GM19025 (cell line): ENCODE data around the gene KRT76.

ENCODE experiments used
- ATAC-seq: cut with Tn5 transposase; IDR thresholded peaks from one replicate; pipeline ENCODE4 v1.9.1; 2021; ENCODE audit warnings: mild to moderate bottlenecking, low read depth, moderate library complexity; ENCODE audit not compliant: unreplicated experiment

Gene KRT76

DNA sequence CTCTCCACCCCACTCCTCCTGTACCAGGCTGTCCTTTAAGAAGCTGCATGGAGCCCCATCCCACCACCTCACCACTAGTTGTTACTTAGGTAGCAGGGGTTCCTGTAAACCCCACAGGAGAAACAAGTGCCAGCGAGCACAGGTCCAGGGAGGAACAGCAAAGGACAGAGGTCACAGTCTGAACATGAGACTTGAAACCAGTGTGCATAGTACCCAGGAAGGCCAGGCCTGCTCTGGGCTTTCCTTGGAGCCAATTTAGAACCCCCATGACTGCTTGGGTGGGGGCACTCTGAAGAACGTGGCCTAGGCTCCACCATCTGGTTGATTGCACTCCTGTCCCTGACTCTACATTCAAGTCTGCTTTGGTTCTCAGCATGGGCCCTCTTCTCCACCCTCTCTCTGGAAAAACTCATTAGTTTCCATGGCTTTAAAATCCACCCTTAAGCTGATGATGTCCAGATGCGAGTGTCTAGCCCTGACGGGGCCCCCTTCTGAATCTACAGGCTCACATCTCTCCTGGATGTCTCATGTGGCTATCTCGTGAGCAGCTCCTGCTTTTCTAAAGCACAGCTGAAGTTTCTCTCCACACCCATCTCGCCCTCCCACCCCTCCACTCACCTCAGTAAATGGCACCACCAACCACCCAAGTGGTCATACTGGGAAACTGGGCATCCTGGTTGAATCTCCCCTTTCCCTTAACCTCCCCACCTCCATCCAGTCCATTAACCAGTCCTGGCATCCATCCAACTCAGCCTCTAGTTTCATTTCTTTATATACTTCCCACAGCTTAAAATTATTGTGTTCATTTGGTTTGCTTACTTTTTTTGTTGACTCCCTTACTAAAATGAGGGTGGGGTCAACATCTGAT, 10.4 kb upstream of the KRT76 start:
- ATAC-seq, result no peak

DNA sequence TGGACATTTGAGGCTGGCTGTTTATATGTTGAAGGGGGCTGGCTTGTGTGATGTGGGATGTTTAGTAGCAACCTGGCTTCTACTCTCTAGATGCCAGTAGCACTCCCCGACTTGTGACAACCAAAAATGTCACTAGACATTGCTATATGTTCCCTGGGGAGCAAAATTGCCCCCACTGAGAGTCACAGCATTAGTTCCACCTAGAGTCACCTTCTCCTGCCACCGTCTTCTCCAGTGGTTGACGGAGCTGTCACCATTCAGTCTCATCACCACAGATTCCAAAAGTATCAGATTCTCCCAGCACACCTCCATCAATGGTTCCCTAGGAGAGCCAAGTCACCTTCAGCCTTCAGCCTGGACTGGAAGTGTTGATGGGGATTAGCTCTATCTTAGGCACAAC, 7.8 kb upstream of the KRT76 start:
- no peak for ATAC-seq

DNA sequence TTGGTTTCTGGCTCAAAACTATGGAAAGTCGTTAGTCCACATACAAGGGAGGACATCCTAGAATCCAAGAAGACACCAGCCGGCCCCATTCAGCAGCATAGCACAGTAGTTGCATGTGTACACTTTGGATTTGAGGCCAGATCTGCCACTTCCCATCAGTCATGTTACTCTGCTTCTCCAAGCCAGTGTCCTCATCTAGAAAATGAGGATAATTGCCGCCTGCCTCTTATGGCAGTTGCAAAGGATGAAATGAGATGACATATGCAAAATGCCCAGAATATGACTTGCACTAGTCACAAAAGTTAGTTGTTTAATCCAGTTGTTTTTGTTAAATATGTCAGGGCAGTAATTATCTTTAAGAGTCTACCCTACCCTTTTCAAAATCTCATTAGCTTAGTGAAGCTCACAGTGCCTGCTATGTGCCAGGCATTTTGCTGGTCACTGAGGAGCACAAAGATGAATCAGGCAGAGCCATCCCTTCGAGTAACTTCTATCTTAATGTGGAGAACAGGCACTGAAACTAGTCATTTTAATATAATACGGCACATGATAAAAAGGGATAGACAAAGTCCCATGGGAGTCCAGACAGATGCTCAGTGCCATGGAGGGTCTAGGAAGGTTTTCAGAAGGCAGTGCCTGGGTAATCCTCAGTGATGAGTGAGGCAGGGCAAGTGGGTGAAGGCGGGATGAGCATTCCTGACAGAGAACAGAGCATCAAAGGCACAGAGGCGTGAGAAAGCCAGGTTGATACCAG, 6.6 kb upstream of the KRT76 start:
- no peak for ATAC-seq

DNA sequence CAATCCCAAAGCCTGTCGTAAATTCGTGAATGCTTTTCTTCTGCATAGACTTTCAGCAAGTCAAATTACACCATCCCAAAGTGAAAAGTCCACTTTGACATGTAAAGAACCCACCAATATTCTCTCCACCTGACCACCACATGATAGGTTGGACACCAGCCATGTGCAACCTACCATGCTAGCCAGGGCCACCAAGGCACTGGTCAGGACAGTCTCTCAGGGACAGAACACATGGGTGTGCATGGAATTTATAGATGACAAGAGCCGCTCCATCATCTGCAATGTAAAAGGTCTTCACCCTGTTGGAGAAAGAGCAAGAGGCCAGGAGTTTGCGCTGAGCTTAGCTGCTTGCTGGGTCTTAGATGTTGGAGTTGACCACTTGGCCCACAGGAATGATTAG, 5.4 kb upstream of the KRT76 start:
- ATAC-seq, result no peak

DNA sequence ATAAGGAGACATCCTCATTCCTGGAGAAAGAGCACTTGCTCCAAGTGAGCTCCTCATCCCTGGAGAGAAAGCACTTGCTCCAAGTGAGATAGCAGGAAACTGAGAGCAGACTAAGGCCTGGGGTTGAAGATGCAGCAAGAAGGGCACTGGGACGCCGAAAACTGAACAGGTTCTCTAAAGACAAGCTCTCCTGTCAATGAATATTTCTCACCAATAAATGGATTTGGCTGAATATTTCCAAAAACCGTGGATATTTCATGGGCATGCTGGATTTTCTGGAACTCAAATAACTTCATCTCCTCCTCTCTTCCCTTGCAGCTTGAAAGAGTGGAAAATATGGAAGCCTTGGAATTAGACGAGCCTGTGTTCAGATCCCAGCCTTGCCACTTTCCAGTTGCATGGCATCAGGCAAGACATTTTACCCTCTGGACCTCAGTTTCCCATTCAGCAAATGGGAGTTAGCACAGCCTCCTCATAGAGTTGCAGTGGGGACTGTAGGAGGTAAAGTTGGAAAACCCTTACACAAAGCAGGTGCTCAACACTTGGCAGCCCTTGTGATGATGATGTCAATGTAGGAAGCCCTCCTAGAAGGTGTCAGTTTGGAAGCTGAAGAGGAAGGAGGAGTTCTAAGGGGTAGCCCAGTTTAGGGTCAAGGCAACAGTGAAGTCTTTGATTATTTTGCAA, 4.4 kb upstream of the KRT76 start:
- ATAC-seq, result no peak

DNA sequence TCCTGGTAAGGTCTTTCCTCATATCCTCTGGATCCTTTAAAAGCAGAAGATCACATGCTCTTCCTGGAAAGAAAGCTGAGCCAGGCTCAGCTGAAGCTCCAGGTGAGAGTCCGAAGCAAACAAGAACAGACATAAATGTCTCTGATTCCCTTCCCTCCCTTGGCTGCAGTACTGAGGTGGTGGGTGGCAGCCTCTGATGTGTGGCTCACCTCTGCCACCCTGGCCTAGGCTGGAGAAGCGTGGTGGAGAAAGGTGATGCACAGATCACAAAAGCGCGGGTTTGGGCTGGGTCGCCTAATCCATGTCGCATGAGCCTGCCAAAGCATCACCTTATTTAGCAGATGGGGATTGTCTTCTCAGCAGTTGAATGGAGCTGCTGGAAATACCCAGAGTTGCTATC, 2.8 kb upstream of the KRT76 start:
- ATAC-seq, result no peak

DNA sequence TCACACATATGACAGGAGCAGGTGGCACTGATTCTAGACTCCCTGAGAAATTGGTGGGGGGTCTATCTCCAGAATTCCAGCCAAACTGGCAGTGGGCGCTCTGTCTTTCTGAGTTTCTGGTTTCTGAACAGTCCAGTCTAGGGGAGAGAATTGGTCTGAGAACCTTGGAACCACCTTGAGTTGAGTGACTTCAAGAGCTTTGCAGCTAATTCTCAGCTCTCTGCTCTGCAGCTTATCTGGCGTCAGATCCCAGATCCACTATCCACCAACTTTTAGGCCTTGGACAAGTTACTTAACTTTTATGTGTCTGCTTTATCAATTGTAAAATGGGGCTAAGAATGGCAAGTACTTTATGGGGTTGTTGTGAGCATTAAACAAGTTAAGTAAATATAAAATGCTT, 1.7 kb upstream of the KRT76 start:
- ATAC-seq, result no peak

DNA sequence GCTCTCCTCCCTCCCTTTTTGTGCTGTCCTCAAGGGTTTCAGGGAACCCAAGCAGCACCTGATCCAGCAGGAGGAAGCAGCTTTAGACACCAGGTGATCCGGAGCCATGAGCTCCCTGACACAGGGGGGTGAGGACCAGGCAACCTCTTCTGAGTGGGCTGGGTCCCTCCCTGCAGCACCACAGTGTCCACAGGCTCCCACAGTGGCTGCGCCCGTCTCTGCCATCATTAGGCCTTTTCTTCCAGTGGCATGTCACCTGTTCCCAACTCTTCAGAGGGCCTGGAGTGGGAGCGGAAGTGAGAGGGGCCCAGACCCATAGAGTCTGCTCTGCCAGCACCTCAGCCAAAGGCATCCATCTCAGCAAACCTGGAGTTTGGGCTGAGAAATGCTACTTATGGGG, 421 bp upstream of the KRT76 start:
- no peak for ATAC-seq

DNA sequence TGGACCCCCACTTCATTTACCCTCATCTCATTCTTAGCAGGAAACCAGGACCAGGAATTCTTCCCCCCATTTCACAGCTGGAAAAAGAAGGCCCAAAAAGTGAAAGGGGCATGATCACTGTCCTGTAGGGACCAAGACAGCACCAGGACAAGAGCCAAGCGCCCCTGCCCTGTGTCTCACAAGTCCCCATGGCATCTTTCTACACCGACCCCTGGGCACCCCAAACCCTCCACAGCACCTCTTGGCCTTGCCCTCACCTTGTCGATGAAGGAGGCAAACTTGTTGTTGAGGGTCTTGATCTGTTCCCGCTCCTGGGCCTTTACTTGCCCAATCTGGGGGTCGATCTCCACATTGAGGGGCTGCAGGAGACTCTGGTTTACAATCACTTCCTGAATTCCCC, 710 bp downstream of the KRT76 start:
- ATAC-seq, result no peak

DNA sequence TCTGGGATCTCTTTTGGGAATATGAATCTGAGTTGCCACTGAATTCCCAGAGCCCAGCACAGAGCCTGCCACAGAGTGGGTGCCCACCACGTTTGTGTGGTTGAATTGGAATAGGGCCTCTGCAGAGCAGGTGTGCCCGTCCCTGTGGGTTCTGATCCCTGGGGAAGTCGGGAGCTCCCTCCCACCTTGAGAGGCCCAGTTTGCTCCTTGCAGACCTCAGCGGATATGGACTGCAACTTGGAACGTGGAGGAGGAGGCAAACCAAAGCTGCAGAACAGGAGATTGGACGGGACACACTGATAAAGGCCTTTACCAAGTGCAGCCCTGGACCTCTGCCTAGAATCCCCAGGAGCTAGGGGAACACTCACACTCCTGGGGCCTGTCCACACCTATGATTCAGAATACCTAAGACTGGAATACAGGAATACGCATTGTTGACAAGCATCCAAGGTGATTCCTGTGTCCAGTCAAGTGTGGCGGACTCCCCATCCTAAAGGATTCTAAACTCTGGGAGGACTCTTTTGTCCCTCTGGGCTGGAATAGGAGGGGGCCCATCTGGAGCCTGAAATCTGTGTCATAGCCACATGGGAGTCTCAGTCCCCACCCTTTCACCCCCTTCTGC, 2.4 kb downstream of the KRT76 start:
- no peak for ATAC-seq

DNA sequence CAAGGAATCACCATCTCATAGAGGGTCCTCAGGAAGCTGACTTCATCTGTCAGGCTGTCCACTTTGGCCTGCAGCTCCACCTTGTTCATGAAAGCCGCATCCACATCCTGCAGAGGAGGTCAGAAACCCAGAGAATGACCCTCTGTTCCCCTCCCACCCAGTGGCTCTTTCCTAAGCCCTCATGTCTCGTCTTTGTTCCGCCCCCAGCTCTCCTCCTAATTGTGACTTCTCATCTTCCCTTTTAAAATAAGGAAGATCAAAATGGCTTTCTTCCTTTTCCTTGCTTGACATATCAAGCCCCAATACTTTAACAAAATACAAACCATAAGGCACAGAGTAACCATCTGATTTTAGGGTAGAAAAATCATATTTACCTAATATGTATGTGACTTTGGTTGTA, 4.4 kb downstream of the KRT76 start:
- no peak for ATAC-seq

DNA sequence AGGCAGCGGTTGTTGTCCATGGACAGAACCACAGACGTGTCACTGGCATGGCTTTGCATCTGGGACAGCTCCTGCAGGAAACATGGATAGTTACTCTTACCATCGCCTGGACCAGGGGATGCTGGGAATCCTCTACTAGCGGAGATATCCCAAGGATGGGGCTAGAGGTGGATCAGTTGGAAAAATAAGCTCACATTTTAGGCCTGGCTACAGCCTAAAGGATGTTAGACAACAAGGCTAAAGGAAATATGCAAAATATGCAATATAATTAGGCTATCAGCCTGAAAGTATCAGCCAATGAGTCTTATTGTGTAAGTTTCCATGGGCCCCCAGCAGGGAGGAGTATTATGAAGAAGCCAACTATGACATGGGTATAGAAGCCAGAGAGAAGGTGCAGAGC, 5.0 kb downstream of the KRT76 start:
- no peak for ATAC-seq

DNA sequence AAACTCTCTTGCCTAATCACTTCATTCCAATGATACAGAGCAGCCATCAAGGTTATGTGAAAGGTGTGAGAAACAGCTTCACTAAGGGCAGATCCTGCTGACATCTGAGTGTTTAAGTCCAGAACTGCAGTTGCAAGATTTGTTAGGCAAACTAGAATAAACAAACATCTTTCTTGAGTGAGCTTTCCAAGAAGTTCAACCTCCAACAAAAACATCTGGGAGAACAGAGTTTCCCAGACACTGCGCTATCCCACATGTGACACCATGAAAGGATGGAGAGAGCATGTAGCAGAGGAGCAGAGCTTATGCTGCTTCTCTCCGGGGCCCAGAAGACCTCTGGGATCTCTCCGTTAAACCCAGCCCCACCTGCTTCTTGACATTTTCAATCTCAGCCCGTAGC, 5.6 kb downstream of the KRT76 start:
- no peak for ATAC-seq

DNA sequence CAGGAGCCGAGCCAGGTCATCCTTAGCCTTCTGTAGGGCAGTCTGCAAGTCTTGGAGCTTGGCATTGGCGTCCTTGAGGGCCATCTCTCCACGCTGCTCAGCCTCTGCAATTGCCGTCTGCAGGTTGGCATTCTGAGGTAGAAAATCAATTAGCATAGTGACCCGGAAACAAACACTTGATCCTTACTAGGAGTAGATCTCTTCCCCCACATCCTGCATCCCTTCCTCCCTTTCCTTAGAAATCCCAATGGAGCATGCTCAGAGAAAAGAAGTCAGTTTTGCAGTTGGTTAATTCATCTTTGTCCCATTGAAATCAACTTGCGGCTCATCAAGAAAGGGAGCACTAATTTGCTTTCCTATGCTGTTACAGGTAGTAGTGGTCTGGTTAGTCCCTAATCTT, 6.1 kb downstream of the KRT76 start:
- ATAC-seq, result no peak

DNA sequence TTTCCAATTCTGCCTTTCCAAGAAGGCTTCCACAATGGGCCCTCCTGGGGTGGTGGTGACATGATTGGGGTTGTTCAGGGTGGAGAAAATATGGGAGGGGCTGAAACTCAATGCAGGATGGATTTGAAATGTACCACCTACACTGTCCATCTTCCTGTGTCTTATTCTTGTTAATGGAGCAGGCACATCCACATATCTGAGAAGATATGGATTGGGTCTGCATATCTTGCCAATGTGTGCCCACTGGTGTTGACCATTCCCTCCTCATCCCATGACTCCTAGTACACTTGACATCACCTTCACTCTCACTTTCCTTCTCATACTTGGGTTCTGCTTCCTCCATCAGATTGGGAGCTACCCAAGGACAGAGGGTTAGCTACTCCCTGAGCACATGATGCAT, 7.2 kb downstream of the KRT76 start:
- no peak for ATAC-seq

DNA sequence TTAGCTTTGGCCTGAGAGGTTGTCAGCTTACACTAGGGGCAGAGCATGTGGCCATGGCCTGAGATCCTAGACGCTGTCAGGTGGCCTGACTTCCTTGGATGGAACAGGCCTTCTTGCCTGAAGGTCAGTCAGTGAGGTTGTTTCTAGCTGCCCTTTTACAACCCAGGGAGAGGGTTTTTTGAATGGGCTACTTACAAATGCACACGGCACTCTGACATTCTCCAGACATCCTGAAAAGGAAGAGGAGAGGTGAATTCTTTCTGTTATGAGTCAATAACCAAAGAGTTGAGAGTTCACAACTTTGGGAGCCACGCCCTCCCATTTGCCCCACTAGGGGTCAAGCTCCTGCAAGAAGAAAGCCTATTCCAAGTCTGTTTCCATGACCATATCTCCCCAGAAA, 7.8 kb downstream of the KRT76 start:
- no peak for ATAC-seq

DNA sequence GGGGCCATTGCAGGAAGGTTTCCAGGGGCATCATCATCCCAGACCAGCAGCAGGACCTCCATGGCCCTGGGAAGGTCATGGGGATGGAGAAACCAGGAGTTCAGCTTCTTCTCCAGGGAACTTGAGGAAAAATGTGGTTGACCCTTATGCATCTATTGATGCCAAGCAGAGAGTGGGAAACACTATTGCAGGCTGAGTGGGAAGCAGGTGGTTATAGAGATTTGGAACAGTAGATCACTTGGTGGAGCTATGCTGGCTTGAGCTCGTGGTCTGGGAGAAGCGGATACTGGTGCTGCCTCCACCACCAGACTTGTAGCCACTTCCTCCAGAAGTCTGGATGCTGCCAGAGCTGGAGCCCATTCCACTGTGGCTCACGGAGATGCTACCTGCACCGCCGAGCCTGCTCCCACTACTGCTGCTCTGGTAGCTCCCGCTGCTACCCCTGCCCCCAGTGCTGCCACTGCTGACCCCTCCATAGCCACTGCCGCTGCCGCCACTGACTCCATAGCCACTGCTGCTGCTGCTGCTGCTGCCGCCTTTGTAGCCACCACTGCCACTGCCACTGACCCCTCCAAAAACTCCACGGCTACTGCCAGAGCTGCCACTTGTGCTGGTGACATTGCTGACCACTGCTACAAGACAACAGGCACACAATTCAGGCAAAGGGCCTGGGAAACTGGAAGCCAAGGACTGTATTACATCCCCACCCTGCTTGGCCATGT, 8.5 kb downstream of the KRT76 start:
- no peak for ATAC-seq

DNA sequence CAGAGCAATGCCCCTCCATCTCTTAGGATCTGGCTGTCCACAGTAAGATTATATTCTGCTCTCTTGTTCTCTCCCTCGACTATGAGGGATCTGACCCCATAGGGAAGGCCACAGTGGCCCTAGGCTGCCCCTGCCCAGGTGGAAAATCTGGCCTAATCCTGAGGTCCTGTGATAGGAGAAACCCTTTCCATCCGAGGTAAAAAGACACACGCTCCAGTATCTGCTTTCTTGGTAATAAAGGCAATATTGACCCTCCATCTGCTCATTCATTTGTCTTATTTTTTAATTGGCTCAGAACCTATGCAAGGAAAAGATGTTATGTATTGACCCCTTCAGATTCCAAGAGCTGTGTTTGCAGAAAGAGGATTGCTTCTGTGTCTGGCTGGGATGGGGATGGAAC, 9.7 kb downstream of the KRT76 start:
- ATAC-seq, result no peak

DNA sequence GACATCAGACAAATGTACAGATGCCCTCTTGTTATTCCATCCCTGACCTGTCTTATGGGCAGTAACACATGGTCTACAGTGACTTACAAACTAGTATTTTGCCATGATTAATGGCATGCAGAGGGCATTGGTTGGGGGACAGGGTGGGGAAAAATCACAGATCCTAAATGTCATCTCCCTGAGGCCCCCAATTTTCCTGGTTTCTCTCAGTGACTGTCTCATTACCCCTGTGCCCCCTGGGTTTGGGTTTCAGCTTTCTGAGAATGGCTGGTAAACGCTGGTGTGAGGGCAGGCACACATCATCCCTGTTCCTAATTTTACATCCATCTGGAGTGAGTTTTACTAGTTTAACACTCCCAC, 10.1 kb downstream of the KRT76 start:
- no peak for ATAC-seq

DNA sequence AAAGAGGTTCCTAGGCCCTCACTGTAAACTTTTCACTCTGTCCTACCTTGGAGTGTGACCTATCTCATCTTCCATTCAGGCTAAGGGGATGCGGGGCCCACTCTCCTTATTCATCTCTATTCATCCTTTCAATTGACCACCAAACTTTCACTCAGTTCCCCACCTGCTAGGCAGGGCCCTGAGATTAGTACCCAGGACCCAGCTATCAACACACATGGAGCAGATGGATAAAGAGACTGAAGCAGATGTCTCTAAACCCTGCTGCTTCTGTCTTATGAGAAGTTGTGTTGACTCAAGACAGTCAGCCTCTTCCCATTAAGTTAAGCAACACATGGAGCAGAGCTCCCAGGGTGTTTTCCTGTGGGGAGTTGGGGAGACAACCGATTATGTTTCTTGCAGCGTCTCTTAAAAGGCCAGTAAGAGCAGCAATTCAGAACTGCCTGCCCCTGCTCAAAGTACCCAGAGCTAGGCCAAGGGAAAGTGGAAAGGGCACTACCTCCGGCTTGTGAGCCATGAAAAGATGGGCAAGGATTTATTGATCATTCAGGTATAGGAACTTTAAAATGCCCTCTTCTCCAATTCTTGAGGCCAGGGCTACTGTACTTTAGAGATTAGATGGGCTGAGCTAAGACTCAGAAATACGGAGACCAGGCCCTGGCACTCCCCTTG, 10.7 kb downstream of the KRT76 start:
- no peak for ATAC-seq
